Activated T-cell treated with anti-CD3 and anti-CD28 coated beads, Interleukin-2, amount 50 U/mL, for 24 hours (primary cell): ENCODE measurements around the gene ALKBH5.

Source experiments
- DNase-seq: peaks from one replicate; pipeline ENCODE4 v3.0.0-alpha.2; 2020
- H3K27ac Mint-ChIP-seq: 2 replicates; pipeline ENCODE4 v1.8.0; 2020; ENCODE audit warnings: mild to moderate bottlenecking, mixed read lengths
- H3K27me3 Mint-ChIP-seq: 2 replicates; pipeline ENCODE4 v1.8.0; 2020; ENCODE audit warnings: mixed read lengths
- H3K36me3 Mint-ChIP-seq: 2 replicates; pipeline ENCODE4 v1.8.0; 2020; ENCODE audit warnings: low read depth, mixed read lengths
- H3K4me1 Mint-ChIP-seq: 2 replicates; pipeline ENCODE4 v1.8.0; 2020; ENCODE audit warnings: low read depth, mixed read lengths
- H3K4me3 Mint-ChIP-seq: 2 replicates; pipeline ENCODE4 v1.8.0; 2020; ENCODE audit warnings: mild to moderate bottlenecking, moderate library complexity, mixed read lengths
- H3K9me3 Mint-ChIP-seq: 2 replicates; pipeline ENCODE4 v1.8.0; 2020; ENCODE audit warnings: mixed read lengths

ALKBH5 gene

DNA sequence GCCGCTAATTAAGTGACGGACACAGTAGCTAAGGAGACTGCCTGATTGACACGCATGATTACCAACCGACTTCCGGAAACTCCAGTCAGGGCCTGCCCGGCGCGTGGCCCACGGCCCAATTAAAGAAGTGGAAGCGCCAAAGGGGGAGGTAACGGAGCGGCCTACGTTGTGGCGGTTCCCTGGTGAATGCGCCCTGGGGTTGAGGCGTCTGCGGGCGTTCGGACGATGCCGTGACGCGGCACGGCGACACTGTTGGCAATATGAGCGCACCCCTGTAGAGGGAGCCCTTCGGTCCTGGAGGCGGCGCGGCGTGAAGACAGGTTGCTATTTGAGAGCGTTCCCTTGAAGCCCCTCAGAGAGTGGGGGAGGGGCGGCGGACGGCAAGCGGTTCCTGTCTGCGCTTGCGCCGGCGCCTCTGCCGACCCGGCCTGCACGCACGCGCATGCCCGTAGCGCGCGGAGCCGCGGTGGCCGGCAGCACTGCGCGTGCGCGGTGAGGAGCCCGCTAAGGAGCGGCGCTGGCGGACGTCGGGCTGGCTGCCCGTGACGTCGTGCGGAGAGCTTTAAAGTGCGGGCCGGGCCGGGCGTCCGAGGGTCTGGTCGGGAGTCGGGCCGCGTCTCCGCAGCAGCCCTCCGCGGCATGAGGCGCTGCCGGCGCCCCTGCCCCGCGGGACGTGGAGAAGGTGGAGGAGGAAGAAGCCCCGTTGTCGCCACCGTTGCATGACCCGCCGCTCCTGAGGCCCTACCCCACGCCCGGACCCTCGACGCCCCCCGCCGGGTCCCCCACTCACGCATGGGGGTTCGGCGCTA is at the start of gene ALKBH5:
ALKBH5 (plus strand) TSS at position 495 of the 809 bp plus-strand sequence. CDS start 416 bp downstream, outside the sequence.
- peak; percentile 98 for DNase-seq
- Mint-ChIP-seq H3K4me3 (peak within 1 kb of the TSS; percentile 95), H3K27me3 (no peaks in the 10 kb centered on the region), H3K4me1 (peaks cover 64% of the 10 kb centered on the region), H3K27ac (peak within 1 kb of the TSS; percentile 99), H3K36me3 (peaks cover 48% of the 10 kb centered on the region), H3K9me3 (no peaks in the 10 kb centered on the region)

- Mint-ChIP-seq H3K36me3 (no peaks in the 10 kb centered on the region), H3K27me3 (no peaks in the 10 kb centered on the region), H3K9me3 (no peaks in the 10 kb centered on the region), H3K27ac (no peak overlapping the region), H3K4me1 (peaks cover 6% of the 10 kb centered on the region), H3K4me3 (no peak overlapping the region)
- no peak for DNase-seq
These were observed 47.3 kb upstream of the ALKBH5 start for GRCh38 chr17:18136357-18136756.

DNA sequence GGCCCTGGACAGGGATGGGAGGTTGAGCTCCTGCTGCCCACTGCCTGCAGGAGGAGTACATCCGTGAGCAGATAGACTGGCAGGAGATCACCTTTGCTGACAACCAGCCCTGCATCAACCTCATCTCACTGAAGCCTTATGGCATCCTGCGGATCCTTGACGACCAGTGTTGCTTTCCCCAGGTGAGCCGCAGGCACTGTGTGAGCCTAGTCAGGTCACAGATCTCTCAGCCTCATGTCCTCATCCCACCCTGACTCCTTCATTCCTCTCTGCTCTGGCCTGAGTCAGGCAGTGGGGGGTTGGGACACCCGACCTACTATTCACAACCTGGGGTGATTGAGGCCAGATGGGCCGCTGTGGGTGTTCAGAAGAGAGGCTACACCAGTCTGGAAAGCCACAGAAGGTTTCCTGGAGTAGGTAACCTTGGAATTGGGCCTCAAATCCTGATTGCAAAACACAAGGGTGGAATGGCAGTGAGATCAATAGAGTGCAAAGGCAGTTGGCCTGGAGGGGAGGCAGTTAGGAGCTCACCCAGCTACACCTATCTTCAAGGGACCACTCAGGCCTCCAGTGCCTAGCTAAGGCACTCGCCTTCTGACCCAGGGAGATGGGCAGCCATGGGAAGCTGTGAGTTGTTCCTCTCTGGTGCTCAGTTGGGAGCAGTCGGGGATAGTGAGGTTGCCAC is 45.4 kb upstream of the ALKBH5 start:
- no peaks in the 10 kb centered on the region for H3K27me3 Mint-ChIP-seq
- no peaks in the 10 kb centered on the region for H3K9me3 Mint-ChIP-seq
- no peak overlapping the region for H3K4me3 Mint-ChIP-seq
- no peaks in the 10 kb centered on the region for H3K36me3 Mint-ChIP-seq
- H3K4me1 Mint-ChIP-seq, result peaks cover 6% of the 10 kb centered on the region
- H3K27ac Mint-ChIP-seq, result no peak overlapping the region
- no peak for DNase-seq

GRCh38 chr17:18139092-18139491 is 44.5 kb upstream of the ALKBH5 start:
- no peak overlapping the region for H3K4me3 Mint-ChIP-seq
- no peaks in the 10 kb centered on the region for H3K9me3 Mint-ChIP-seq
- peaks cover 6% of the 10 kb centered on the region for H3K4me1 Mint-ChIP-seq
- no peak for DNase-seq
- no peak overlapping the region for H3K27ac Mint-ChIP-seq
- H3K36me3 Mint-ChIP-seq, result no peaks in the 10 kb centered on the region
- no peaks in the 10 kb centered on the region for H3K27me3 Mint-ChIP-seq

DNA sequence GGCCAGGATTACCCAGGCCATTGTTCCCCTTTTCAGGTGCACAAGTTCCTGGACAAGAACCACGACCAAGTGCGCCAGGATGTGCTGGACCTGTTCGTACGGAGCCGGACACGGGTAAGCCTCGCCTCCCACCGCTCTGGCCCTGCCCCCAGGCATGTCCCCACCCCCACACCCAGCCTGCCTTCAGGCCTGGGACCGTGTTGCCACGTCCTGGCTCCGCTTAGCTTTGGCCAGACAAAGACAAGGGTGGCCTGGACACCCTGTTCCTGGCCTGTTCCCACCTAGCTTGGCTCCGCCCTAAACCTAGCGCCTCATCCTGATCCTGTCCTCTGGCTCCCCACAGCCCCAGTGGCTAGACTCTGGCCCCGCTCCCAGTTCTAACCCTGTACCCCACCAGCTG is 44.1 kb upstream of the ALKBH5 start:
- Mint-ChIP-seq H3K36me3 (no peaks in the 10 kb centered on the region), H3K27ac (no peak overlapping the region), H3K9me3 (no peaks in the 10 kb centered on the region), H3K4me1 (peaks cover 6% of the 10 kb centered on the region), H3K4me3 (no peak overlapping the region), H3K27me3 (no peaks in the 10 kb centered on the region)
- no peak for DNase-seq

DNA sequence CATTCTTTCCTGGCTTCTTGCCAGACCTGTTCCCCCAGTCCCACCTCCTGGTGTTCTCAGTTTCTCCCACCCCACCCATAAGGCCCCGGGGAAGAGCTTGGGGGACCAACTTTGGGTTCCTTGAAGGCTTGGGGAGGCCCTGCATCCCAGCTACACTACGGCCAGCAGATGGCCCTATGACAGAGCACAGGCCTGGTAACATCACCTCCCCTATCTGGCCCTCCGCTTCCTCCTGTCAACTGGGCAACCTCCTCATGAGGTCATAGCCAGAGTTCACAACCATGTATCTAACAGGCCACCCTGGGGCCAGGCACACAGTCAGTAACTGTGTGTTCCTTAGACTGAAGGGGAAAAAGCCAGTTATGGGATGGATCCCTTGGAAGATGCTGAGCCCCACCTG is 43.7 kb upstream of the ALKBH5 start:
- no peaks in the 10 kb centered on the region for H3K9me3 Mint-ChIP-seq
- no peak overlapping the region for H3K27ac Mint-ChIP-seq
- no peaks in the 10 kb centered on the region for H3K36me3 Mint-ChIP-seq
- no peaks in the 10 kb centered on the region for H3K27me3 Mint-ChIP-seq
- H3K4me3 Mint-ChIP-seq, result no peak overlapping the region
- peaks cover 6% of the 10 kb centered on the region for H3K4me1 Mint-ChIP-seq
- DNase-seq, result no peak

DNA sequence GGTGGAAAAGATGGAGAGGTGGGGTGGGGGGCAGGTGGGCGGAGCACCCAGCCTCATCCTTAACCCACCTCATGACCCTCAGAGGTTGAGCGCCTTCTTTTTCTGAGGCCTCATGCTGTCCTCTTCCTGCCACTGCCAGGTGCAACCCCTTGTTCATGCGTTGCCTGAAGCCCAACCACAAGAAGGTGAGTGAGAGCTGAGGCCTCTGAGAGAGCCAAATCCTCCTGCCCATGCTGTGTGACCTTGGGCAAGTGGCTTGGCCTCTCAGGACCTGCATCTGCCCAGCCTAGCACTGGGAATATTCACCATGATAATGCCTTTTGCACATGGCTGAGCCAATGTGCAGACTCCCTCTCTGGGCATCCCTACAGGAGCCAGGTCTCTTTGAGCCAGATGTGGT is 43.0 kb upstream of the ALKBH5 start:
- no peak for DNase-seq
- H3K36me3 Mint-ChIP-seq, result no peaks in the 10 kb centered on the region
- H3K27me3 Mint-ChIP-seq, result no peaks in the 10 kb centered on the region
- no peak overlapping the region for H3K27ac Mint-ChIP-seq
- no peak overlapping the region for H3K4me3 Mint-ChIP-seq
- peaks cover 6% of the 10 kb centered on the region for H3K4me1 Mint-ChIP-seq
- H3K9me3 Mint-ChIP-seq, result no peaks in the 10 kb centered on the region

GRCh38 chr17:18141210-18141803 is 42.3 kb upstream of the ALKBH5 start:
- Mint-ChIP-seq H3K27me3 (no peaks in the 10 kb centered on the region), H3K27ac (no peak overlapping the region), H3K4me1 (peaks cover 6% of the 10 kb centered on the region), H3K36me3 (no peaks in the 10 kb centered on the region), H3K9me3 (no peaks in the 10 kb centered on the region), H3K4me3 (no peak overlapping the region)
- DNase-seq, result peak; percentile 43

GRCh38 chr17:18142417-18142816 is 41.2 kb upstream of the ALKBH5 start:
- DNase-seq, result no peak
- H3K27ac Mint-ChIP-seq, result no peak overlapping the region
- no peaks in the 10 kb centered on the region for H3K27me3 Mint-ChIP-seq
- no peaks in the 10 kb centered on the region for H3K9me3 Mint-ChIP-seq
- H3K36me3 Mint-ChIP-seq, result no peaks in the 10 kb centered on the region
- peaks cover 6% of the 10 kb centered on the region for H3K4me1 Mint-ChIP-seq
- no peak overlapping the region for H3K4me3 Mint-ChIP-seq

DNA sequence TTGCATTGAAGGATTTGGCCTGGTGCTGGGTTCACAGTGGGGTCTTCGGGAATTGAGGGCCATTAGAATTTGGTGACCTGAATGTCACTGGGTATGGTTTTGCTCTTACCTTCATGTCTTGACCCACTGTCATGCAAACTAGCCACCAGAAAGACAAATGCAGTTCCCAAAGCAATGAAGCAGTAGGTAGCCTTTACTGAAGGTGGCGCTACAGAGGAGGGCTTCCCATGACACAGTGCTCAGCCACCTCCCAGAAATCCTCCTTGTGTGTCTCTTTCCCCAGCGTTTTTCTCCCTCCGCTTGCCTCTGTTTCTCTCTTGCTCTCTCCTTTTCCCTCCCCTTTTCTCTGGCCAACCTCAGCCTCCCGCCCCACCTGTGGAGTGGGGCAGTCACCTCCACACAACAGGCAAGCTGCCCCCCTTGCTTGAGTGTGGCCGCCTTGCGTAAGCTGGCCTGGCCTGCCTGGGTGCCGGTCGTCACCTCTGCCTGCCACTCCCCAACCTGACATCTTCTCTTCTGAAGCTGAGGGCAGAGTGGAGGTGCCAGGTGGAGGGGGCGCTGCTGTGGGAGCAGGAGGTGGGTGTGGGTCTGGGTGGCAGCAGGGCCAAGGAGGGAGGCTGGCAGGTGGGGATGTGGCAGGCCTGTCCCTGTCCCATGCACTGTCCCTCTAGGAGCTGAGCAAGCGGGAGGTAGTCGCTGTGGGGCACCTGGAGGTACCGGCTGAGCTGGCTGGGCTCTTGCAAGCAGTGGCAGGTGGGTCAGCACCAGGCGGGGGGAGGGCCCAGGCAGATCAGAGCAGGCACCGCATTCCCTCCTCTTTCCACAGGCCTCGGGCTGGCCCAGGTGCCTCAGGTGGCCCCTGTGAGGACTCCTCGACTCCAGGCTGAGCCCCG is 40.3 kb upstream of the ALKBH5 start:
- Mint-ChIP-seq H3K9me3 (no peaks in the 10 kb centered on the region), H3K4me3 (no peak overlapping the region), H3K4me1 (peaks cover 6% of the 10 kb centered on the region), H3K36me3 (no peaks in the 10 kb centered on the region), H3K27ac (no peak overlapping the region), H3K27me3 (no peaks in the 10 kb centered on the region)
- no peak for DNase-seq

DNA sequence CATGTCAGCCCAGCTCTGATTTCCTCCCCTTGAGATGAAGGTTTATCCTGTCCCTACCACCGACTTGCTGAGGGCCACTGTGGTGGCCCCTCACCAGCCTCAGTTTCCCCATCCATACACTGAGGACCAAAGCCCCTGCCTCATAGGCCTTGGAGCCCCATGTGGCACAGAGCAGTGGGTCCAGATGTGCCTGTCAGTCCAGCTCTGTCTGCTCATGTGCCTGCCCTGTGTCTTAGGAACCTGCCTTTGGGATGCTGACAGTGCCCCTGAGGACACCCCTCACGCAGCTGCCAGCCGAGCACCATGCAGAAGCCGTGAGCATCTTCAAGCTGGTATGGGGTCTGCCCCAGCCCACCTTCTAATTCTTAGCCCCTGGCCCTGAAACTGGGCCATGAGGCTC is 39.4 kb upstream of the ALKBH5 start:
- Mint-ChIP-seq H3K4me3 (no peak overlapping the region), H3K9me3 (no peaks in the 10 kb centered on the region), H3K4me1 (peaks cover 6% of the 10 kb centered on the region), H3K27me3 (no peaks in the 10 kb centered on the region), H3K27ac (no peak overlapping the region), H3K36me3 (no peaks in the 10 kb centered on the region)
- no peak for DNase-seq

- DNase-seq, result no peak
- no peak overlapping the region for H3K4me3 Mint-ChIP-seq
- no peaks in the 10 kb centered on the region for H3K27me3 Mint-ChIP-seq
- no peaks in the 10 kb centered on the region for H3K9me3 Mint-ChIP-seq
- no peaks in the 10 kb centered on the region for H3K36me3 Mint-ChIP-seq
- H3K4me1 Mint-ChIP-seq, result peaks cover 6% of the 10 kb centered on the region
- H3K27ac Mint-ChIP-seq, result no peak overlapping the region
These were observed 38.8 kb upstream of the ALKBH5 start for GRCh38 chr17:18144855-18145254.

GRCh38 chr17:18145811-18146210 is 37.8 kb upstream of the ALKBH5 start:
- Mint-ChIP-seq H3K4me1 (peaks cover 6% of the 10 kb centered on the region), H3K9me3 (no peaks in the 10 kb centered on the region), H3K4me3 (no peak overlapping the region), H3K36me3 (no peaks in the 10 kb centered on the region), H3K27me3 (no peaks in the 10 kb centered on the region), H3K27ac (no peak overlapping the region)
- no peak for DNase-seq

GRCh38 chr17:18146259-18146658 is 37.4 kb upstream of the ALKBH5 start:
- no peak for DNase-seq
- H3K36me3 Mint-ChIP-seq, result no peaks in the 10 kb centered on the region
- no peak overlapping the region for H3K27ac Mint-ChIP-seq
- H3K9me3 Mint-ChIP-seq, result no peaks in the 10 kb centered on the region
- H3K4me1 Mint-ChIP-seq, result peaks cover 1% of the 10 kb centered on the region
- no peak overlapping the region for H3K4me3 Mint-ChIP-seq
- no peaks in the 10 kb centered on the region for H3K27me3 Mint-ChIP-seq
